Neuronal stem cell (in vitro differentiated cells): ENCODE results near the gene SEMA3E.

Experiments
- DNase-seq: peaks from one replicate; pipeline ENCODE4 v3.0.0-alpha.2; 2013; ENCODE audit warnings: low spot score
- H2AFZ ChIP-seq: one replicate; pipeline ENCODE4 v1.6.1; 2013; ENCODE audit warnings: mild to moderate bottlenecking, low read length, inconsistent platforms
- H2AK5ac ChIP-seq: 2 replicates; pipeline ENCODE4 v1.6.1; 2013; ENCODE audit warnings: low read depth, mild to moderate bottlenecking, inconsistent platforms, low read length, moderate library complexity, mixed read lengths
- H2BK120ac ChIP-seq: 2 replicates; pipeline ENCODE4 v1.6.1; 2013; ENCODE audit warnings: low read depth, mild to moderate bottlenecking, inconsistent platforms, low read length, moderate library complexity, mixed read lengths
- H2BK12ac ChIP-seq: one replicate; pipeline ENCODE4 v1.6.1; 2013; ENCODE audit warnings: low read length, inconsistent platforms
- H2BK15ac ChIP-seq: 2 replicates; pipeline ENCODE4 v1.6.1; 2013; ENCODE audit warnings: mild to moderate bottlenecking, low read length, inconsistent platforms, mixed read lengths
- H2BK5ac ChIP-seq: one replicate; pipeline ENCODE4 v1.6.1; 2013; ENCODE audit warnings: inconsistent platforms, mild to moderate bottlenecking, low read length, moderate library complexity
- H3K14ac ChIP-seq: one replicate; pipeline ENCODE4 v1.6.1; 2013; ENCODE audit warnings: low read length, inconsistent platforms
- H3K18ac ChIP-seq: 2 replicates; pipeline ENCODE4 v1.6.1; 2013; ENCODE audit warnings: low read length, inconsistent platforms
- H3K23ac ChIP-seq: 2 replicates; pipeline ENCODE4 v1.6.1; 2013; ENCODE audit warnings: low read depth, mild to moderate bottlenecking, mixed read lengths, low read length, inconsistent platforms; ENCODE audit not compliant: poor library complexity
- H3K27ac ChIP-seq: replicated peaks from 3 replicates; pipeline ENCODE4 v1.5.1; 2013; ENCODE audit warnings: low read length, inconsistent platforms
- H3K27me3 ChIP-seq, 3 experiments: 2 replicates each; pipeline ENCODE4 v1.6.1; 2013; ENCODE audit warnings: low read length in 3 of 3, mild to moderate bottlenecking in 2 of 3, inconsistent platforms in 1 of 3, low read depth in 1 of 3, mixed read lengths in 1 of 3, moderate library complexity in 1 of 3; ENCODE audit not compliant: control insufficient read depth in 3 of 3, insufficient read depth in 3 of 3
- H3K36me3 ChIP-seq, 2 donors: replicated peaks in 1 of 2; 2 replicates each; pipeline ENCODE4 v1.6.1; 2013; ENCODE audit warnings: low read length in 2 of 2; ENCODE audit not compliant: control insufficient read depth in 2 of 2, insufficient read depth in 2 of 2
- H3K4ac ChIP-seq: 2 replicates; pipeline ENCODE4 v1.6.1; 2013; ENCODE audit warnings: inconsistent platforms, mild to moderate bottlenecking, low read length, moderate library complexity
- H3K4me1 ChIP-seq, 2 donors: 1 replicate in 1 of 2; 2 replicates in 1 of 2; pipeline ENCODE4 v1.6.1; 2013; ENCODE audit warnings: low read length in 2 of 2, low read depth in 1 of 2; ENCODE audit not compliant: control insufficient read depth in 2 of 2, insufficient read depth in 1 of 2
- H3K4me2 ChIP-seq: one replicate; pipeline ENCODE4 v1.6.1; 2013; ENCODE audit warnings: mild to moderate bottlenecking, low read length, inconsistent platforms; ENCODE audit not compliant: insufficient read depth, poor library complexity, severe bottlenecking
- H3K4me3 ChIP-seq, 2 donors: 2 replicates each; pipeline ENCODE4 v1.5.1; 2013; ENCODE audit warnings: low read length in 2 of 2, mild to moderate bottlenecking in 2 of 2, inconsistent platforms in 1 of 2, moderate library complexity in 1 of 2
- H3K79me1 ChIP-seq: one replicate; pipeline ENCODE4 v1.6.1; 2013; ENCODE audit warnings: low read depth, mild to moderate bottlenecking, inconsistent platforms, low read length, moderate library complexity
- H3K9ac ChIP-seq: one replicate; pipeline ENCODE4 v1.6.1; 2013; ENCODE audit warnings: mild to moderate bottlenecking, low read depth, low read length, inconsistent platforms; ENCODE audit not compliant: poor library complexity
- H3K9me3 ChIP-seq, 2 donors: replicated peaks in 1 of 2; 2 replicates each; pipeline versions ENCODE3 to v1.6.1; 2013; ENCODE audit warnings: low read length in 2 of 2, mild to moderate bottlenecking in 2 of 2, inconsistent platforms in 1 of 2, low read depth in 1 of 2, mixed read lengths in 1 of 2, moderate library complexity in 1 of 2; ENCODE audit not compliant: control insufficient read depth in 2 of 2, insufficient read depth in 1 of 2
- H4K8ac ChIP-seq: one replicate; pipeline ENCODE4 v1.6.1; 2013; ENCODE audit warnings: low read depth, mild to moderate bottlenecking, inconsistent platforms, low read length, moderate library complexity
- H4K91ac ChIP-seq: one replicate; pipeline ENCODE4 v1.6.1; 2013; ENCODE audit warnings: low read length, low read depth, mild to moderate bottlenecking, inconsistent platforms; ENCODE audit not compliant: poor library complexity
- WGBS, 2 donors: extraction: QIAGEN DNeasy Blood & Tissue Kit; methylation state at CpG; one replicate each; pipeline ENCODE4 v1.1.7; 2013; ENCODE audit warnings: missing lambda C conversion rate in 2 of 2, mixed read lengths in 1 of 2; ENCODE audit not compliant: insufficient read length in 2 of 2, insufficient replicate concordance in 1 of 2; ENCODE audit errors: extremely low coverage in 2 of 2; 5-methylcytosine and 5-hydroxymethylcytosine counted together

Gene SEMA3E

DNA sequence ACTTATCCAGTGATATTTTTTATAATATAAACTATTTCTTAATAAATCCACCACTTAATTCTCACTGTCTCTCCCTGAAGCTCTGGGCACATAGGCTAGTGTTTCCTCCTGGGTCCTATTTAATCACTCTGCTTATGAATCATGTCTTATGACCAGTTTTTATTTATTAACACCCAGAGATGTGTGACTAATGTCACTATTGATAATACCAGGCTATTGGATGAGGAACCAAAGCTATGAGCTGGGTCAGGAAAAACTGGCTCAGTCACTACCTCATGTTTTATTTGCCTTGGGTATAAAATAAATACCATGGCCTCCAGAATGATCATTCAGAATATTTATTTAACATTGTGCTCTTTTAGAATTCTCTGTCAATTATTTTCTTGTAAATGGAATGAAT is 5.2 kb downstream of the SEMA3E start:
- Histone ChIP-seq H2AK5ac (no peak overlapping the region), H3K4me3 (no peak overlapping the region), H3K36me3 (no peaks in the 10 kb centered on the region), H3K79me1 (no peaks in the 10 kb centered on the region), H2BK120ac (no peak overlapping the region), H3K18ac (no peak overlapping the region), H3K4me1 (peaks cover 4 to 5% of the 10 kb centered on the region in 2 donors), H4K8ac (no peak overlapping the region), H2BK12ac (no peak overlapping the region), H2BK15ac (no peak overlapping the region), H2AFZ (no peak overlapping the region), H3K27me3 (no peaks in the 10 kb centered on the region), H3K4ac (no peak overlapping the region), H2BK5ac (no peak overlapping the region), H4K91ac (no peak overlapping the region), H3K4me2 (no peak overlapping the region), H3K23ac (no peak overlapping the region), H3K9me3 (no peaks in the 10 kb centered on the region), H3K9ac (no peak overlapping the region), H3K27ac (no peak overlapping the region), H3K14ac (no peak overlapping the region)
- no peak for DNase-seq

DNA sequence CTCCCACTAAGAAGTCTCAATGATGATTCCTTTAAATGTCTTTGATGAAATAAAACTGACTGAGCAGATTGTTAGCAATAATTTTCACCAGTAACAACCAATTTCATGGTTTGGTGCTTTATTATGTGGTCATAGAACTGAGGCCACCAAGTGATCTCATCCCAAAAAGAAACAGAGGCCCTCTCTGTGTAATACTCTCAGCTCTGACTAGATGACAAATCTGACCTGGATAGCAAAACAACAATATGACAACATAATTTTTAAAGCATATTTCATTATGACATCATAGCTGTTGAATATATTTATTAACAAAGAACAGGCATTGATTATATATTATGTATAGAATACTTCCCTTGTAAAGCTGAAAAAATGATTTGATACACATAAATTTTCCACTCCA is 5.9 kb downstream of the SEMA3E start:
- H3K4ac ChIP-seq, result no peak overlapping the region
- no peak overlapping the region for H3K14ac ChIP-seq
- peaks cover 2 to 3% of the 10 kb centered on the region in 2 donors for H3K4me1 ChIP-seq
- no peak overlapping the region for H3K4me3 ChIP-seq
- no peak overlapping the region for H3K9ac ChIP-seq
- no peak overlapping the region for H3K23ac ChIP-seq
- H3K9me3 ChIP-seq, result no peaks in the 10 kb centered on the region
- DNase-seq, result no peak
- H3K18ac ChIP-seq, result no peak overlapping the region
- no peak overlapping the region for H4K91ac ChIP-seq
- no peak overlapping the region for H2AFZ ChIP-seq
- no peak overlapping the region for H4K8ac ChIP-seq
- no peak overlapping the region for H2AK5ac ChIP-seq
- H2BK5ac ChIP-seq, result no peak overlapping the region
- no peak overlapping the region for H2BK12ac ChIP-seq
- no peak overlapping the region for H3K27ac ChIP-seq
- no peaks in the 10 kb centered on the region for H3K79me1 ChIP-seq
- no peak overlapping the region for H2BK15ac ChIP-seq
- no peak overlapping the region for H2BK120ac ChIP-seq
- H3K36me3 ChIP-seq, result no peaks in the 10 kb centered on the region
- no peak overlapping the region for H3K4me2 ChIP-seq
- H3K27me3 ChIP-seq, result no peaks in the 10 kb centered on the region

DNA sequence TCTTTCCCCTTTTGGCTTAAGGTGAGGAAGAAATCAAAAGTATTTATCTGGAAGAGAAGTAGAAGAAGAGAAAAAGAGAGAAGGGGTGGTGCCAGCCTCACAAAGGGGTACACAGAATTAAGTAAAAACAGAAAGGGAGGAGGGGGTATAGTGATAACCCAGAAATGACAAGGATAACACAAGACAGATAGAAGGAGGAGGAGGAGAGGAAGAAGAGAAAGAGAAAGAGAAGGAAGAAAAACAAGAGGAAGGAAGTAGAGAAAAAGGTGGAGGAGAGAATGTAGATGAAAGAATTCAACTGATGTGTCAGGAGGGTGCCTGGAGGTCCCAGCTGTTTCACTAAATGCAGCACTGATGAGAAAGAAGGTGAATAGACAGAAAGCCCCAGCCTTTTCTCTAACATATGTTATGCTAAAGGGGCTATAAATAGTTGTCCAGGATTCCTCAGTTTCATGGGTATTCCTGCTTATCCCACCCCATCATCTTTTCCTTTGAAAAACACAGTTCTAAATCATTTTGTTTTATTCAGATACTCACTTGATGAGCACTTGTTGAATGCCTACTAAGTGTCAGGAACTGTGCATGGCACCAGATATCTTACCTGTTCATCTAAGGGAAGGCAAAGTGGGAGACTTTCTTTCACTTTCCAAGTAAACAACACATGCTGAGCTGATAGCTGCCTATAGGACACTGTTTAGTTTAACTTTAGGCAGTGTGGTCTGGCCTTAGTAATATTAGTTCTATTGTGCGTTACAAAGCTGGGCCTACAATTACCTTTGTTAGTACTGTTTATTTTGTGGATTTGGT is 8.0 kb downstream of the SEMA3E start:
- Histone ChIP-seq H3K4me3 (no peak overlapping the region), H3K14ac (no peak overlapping the region), H3K36me3 (no peaks in the 10 kb centered on the region), H3K4ac (no peak overlapping the region), H3K4me2 (no peak overlapping the region), H2BK12ac (no peak overlapping the region), H2BK120ac (no peak overlapping the region), H3K23ac (no peak overlapping the region), H4K91ac (no peak overlapping the region), H4K8ac (no peak overlapping the region), H2AK5ac (no peak overlapping the region), H2BK5ac (no peak overlapping the region), H2BK15ac (no peak overlapping the region), H3K9me3 (no peaks in the 10 kb centered on the region), H2AFZ (no peak overlapping the region), H3K79me1 (no peaks in the 10 kb centered on the region), H3K9ac (no peak overlapping the region), H3K27me3 (no peaks in the 10 kb centered on the region), H3K27ac (no peak overlapping the region), H3K18ac (no peak overlapping the region), H3K4me1 (peaks cover 2 to 3% of the 10 kb centered on the region in 2 donors)
- no CpG with 5 or more reads among the region's 1 CpG for WGBS, 2 donors
- DNase-seq, result no peak

DNA sequence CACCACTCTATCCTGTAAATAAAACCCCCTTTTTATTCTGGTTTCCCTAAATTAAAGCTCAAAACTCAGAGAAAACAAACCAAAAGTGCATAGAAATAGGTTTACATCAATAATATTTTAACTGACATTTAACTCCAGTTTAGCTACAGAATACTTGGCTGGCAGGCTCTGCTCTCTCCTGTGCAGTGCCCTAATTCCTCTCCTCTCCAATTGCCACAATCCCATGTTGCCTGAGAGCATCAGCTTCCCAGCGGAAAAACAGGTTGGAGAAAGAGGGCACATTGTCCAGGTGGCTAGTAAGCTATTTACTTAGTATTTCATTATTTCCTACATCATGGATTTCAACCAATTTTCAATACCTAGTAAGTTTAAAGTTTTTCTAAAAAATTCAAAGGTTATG is 8.7 kb downstream of the SEMA3E start:
- H3K14ac ChIP-seq, result no peak overlapping the region
- DNase-seq, result no peak
- no peak overlapping the region for H3K4ac ChIP-seq
- no peaks in the 10 kb centered on the region for H3K79me1 ChIP-seq
- no peak overlapping the region for H3K9ac ChIP-seq
- no peak overlapping the region for H2BK15ac ChIP-seq
- no peaks in the 10 kb centered on the region for H3K36me3 ChIP-seq
- H3K23ac ChIP-seq, result no peak overlapping the region
- no peak overlapping the region for H2BK5ac ChIP-seq
- H3K18ac ChIP-seq, result no peak overlapping the region
- H3K4me1 ChIP-seq, result peaks cover 2 to 3% of the 10 kb centered on the region in 2 donors
- WGBS, 2 donors, result no CpG with 5 or more reads among the region's 1 CpG
- H2BK120ac ChIP-seq, result no peak overlapping the region
- H2BK12ac ChIP-seq, result no peak overlapping the region
- no peak overlapping the region for H2AK5ac ChIP-seq
- H2AFZ ChIP-seq, result no peak overlapping the region
- H3K4me2 ChIP-seq, result no peak overlapping the region
- H3K27ac ChIP-seq, result no peak overlapping the region
- no peak overlapping the region for H3K4me3 ChIP-seq
- no peaks in the 10 kb centered on the region for H3K9me3 ChIP-seq
- H4K8ac ChIP-seq, result no peak overlapping the region
- no peaks in the 10 kb centered on the region for H3K27me3 ChIP-seq
- H4K91ac ChIP-seq, result no peak overlapping the region
